Measurements from ENCODE around the gene SEC61A1. TPM values are rescaled to one million over a fixed set of nuclear protein-coding genes. Genes with fewer than 3 reads are reported as not detected.

The SEC61A1 gene
- total RNA-seq, 3 donors from 2014 or later (not counting 1 experiment from before 2014, with no cell fraction given) = 143 to 172 (median 148) TPM

- H3K4me1 ChIP-seq (ENCODE audit: control insufficient read depth, insufficient read depth, low read length) = peaks cover 19% of the 10 kb centered on the region
- no peak for TF ChIP-seq CTCF (IDR thresholded peaks at IDR 0.05)
- no peak for DNase-seq
- Mint-ChIP-seq H3K27ac (peak overlapping the region; percentile 93 to 96), H3K9me3 (no peaks in the 10 kb centered on the region), H3K4me3 (peak overlapping the region; percentile 98), H3K27me3 (ENCODE audit: low read depth in 2 of 2) (no peaks in the 10 kb centered on the region), H3K36me3 (no peaks in the 10 kb centered on the region), H3K4me1 (peaks cover 45 to 48% of the 10 kb centered on the region in 2 donors)
- no peaks in the 10 kb centered on the region for H3K9me3 ChIP-seq (ENCODE audit: control insufficient read depth, insufficient read depth, low read length)
- WGBS (ENCODE audit: insufficient coverage) = 3% methylated on average over 32 of the region's 33 CpGs
- H3K27ac ChIP-seq (ENCODE audit: low read length) = peak overlapping the region; percentile 84
- no peaks in the 10 kb centered on the region for H3K27me3 ChIP-seq (ENCODE audit: control insufficient read depth, insufficient read depth, low read length)
- intact Hi-C loops (cut with micrococcal nuclease) = loop anchor here (5.0 kb wide), 1 partner anchor 100 kb away; the partner anchor contains the start of gene EEFSEC
- peak in 2 of 3 donors; percentile 5 to 8 for ATAC-seq
- peaks cover 26% of the 10 kb centered on the region for H3K36me3 ChIP-seq (ENCODE audit: control insufficient read depth, insufficient read depth, low read length)
- H3K4me3 ChIP-seq (ENCODE audit: low read length) = peak overlapping the region; percentile 67
Observed at GRCh38 chr3:128052595-128053351, 536 bp downstream of the SEC61A1 start.

GRCh38 chr3:128053614-128054013 is 1.4 kb downstream of the SEC61A1 start:
- ATAC-seq (no peak), DNase-seq (no peak)
- Mint-ChIP-seq H3K9me3 (no peaks in the 10 kb centered on the region), H3K27me3 (ENCODE audit: low read depth in 2 of 2) (no peaks in the 10 kb centered on the region), H3K36me3 (no peaks in the 10 kb centered on the region), H3K4me3 (peak overlapping the region; percentile 98), H3K4me1 (peaks cover 45 to 48% of the 10 kb centered on the region in 2 donors), H3K27ac (peak overlapping the region; percentile 93 to 96)
- no peak for TF ChIP-seq CTCF (IDR thresholded peaks at IDR 0.05)
- Histone ChIP-seq H3K27ac (ENCODE audit: low read length) (no peak overlapping the region), H3K4me1 (ENCODE audit: control insufficient read depth, insufficient read depth, low read length) (peaks cover 19% of the 10 kb centered on the region), H3K27me3 (ENCODE audit: control insufficient read depth, insufficient read depth, low read length) (no peaks in the 10 kb centered on the region), H3K9me3 (ENCODE audit: control insufficient read depth, insufficient read depth, low read length) (no peaks in the 10 kb centered on the region), H3K36me3 (ENCODE audit: control insufficient read depth, insufficient read depth, low read length) (peaks cover 31% of the 10 kb centered on the region), H3K4me3 (ENCODE audit: low read length) (no peak overlapping the region)
- intact Hi-C loops (cut with micrococcal nuclease) = loop anchor here (5.0 kb wide), 1 partner anchor 99 kb away; the partner anchor contains the start of gene EEFSEC
- 89% methylated on average over 6 of the region's 6 CpGs for WGBS (ENCODE audit: insufficient coverage)

GRCh38 chr3:128054367-128054766 is 2.1 kb downstream of the SEC61A1 start:
- TF ChIP-seq CTCF (IDR thresholded peaks at IDR 0.05) = no peak
- H3K27me3 ChIP-seq (ENCODE audit: control insufficient read depth, insufficient read depth, low read length) = no peaks in the 10 kb centered on the region
- Mint-ChIP-seq H3K4me3 (peak overlapping the region; percentile 98), H3K27ac (peak overlapping the region; percentile 93 to 96), H3K27me3 (ENCODE audit: low read depth in 2 of 2) (no peaks in the 10 kb centered on the region), H3K4me1 (peaks cover 45 to 48% of the 10 kb centered on the region in 2 donors), H3K9me3 (no peaks in the 10 kb centered on the region), H3K36me3 (no peaks in the 10 kb centered on the region)
- DNase-seq (no peak), ATAC-seq (no peak)
- intact Hi-C loops (cut with micrococcal nuclease) = loop anchor here (5.0 kb wide), 1 partner anchor 98 kb away; the partner anchor contains the start of gene EEFSEC
- no peak overlapping the region for H3K4me3 ChIP-seq (ENCODE audit: low read length)
- H3K36me3 ChIP-seq (ENCODE audit: control insufficient read depth, insufficient read depth, low read length) = peaks cover 36% of the 10 kb centered on the region
- H3K4me1 ChIP-seq (ENCODE audit: control insufficient read depth, insufficient read depth, low read length) = peaks cover 19% of the 10 kb centered on the region
- WGBS (ENCODE audit: insufficient coverage) = 80% methylated on average over 2 of the region's 3 CpGs
- H3K9me3 ChIP-seq (ENCODE audit: control insufficient read depth, insufficient read depth, low read length) = no peaks in the 10 kb centered on the region
- H3K27ac ChIP-seq (ENCODE audit: low read length) = no peak overlapping the region
